ENCODE measurements around the gene RNF44.

DNA sequence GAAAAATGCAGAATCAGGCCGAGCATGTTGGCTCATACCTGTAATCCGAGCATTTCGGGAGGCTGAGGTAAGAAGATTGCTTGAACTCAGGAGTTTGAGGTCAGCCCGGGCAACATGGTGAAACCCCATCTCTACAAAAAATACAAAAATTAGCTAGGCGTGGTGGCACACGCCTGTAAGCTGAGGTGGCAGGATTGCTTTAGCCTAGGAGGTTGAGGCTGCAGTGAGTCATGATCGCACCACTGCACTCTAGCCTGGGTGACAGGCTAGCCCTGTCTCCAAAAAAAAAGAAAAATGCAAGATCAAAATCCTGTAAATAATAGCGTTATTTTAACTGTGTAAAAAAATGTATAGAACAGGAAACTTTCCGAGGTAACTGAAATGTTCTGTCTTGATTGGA lies 39.4 kb downstream of the RNF44 start:
- TF ChIP-seq CTCF (conservative IDR thresholded peaks at IDR 0.05; ENCODE audit: low read length) = no peak
- TF ChIP-seq EZH2phosphoT487 (IDR thresholded peaks at IDR 0.05; ENCODE audit: borderline replicate concordance, low read depth, low read length) = no peak
